GM19452 (cell line): ENCODE data around the gene KCNJ6.

Source experiments
- ATAC-seq: cut with Tn5 transposase; IDR thresholded peaks from one replicate; pipeline ENCODE4 v1.9.1; 2021; ENCODE audit not compliant: unreplicated experiment

Gene KCNJ6

GRCh38 chr21:37868446-37869295 is 47.6 kb downstream of the KCNJ6 start:
- ATAC-seq, result no peak

GRCh38 chr21:37866027-37866426 is 50.2 kb downstream of the KCNJ6 start:
- ATAC-seq, result no peak

GRCh38 chr21:37865156-37865555 is 51.1 kb downstream of the KCNJ6 start:
- no peak for ATAC-seq

- ATAC-seq, result no peak
These were observed 52.4 kb downstream of the KCNJ6 start for GRCh38 chr21:37863842-37864241.

- no peak for ATAC-seq
These were observed 53.7 kb downstream of the KCNJ6 start for GRCh38 chr21:37862536-37862935.

- ATAC-seq, result no peak
These were observed 54.7 kb downstream of the KCNJ6 start for GRCh38 chr21:37861561-37861960.

GRCh38 chr21:37860416-37860815 is 55.8 kb downstream of the KCNJ6 start:
- ATAC-seq, result no peak

GRCh38 chr21:37855647-37856625 is 60.3 kb downstream of the KCNJ6 start:
- no peak for ATAC-seq

- no peak for ATAC-seq
These were observed 61.0 kb downstream of the KCNJ6 start for GRCh38 chr21:37855271-37855646.

GRCh38 chr21:37849506-37850102 is 66.7 kb downstream of the KCNJ6 start:
- no peak for ATAC-seq

- no peak for ATAC-seq
These were observed 67.4 kb downstream of the KCNJ6 start for GRCh38 chr21:37848721-37849490.

- no peak for ATAC-seq
These were observed 70.7 kb downstream of the KCNJ6 start for GRCh38 chr21:37845535-37845934.

- ATAC-seq, result no peak
These were observed 73.1 kb downstream of the KCNJ6 start for GRCh38 chr21:37843191-37843590.

- ATAC-seq, result no peak
These were observed 73.9 kb downstream of the KCNJ6 start for GRCh38 chr21:37842163-37842919.

GRCh38 chr21:37837381-37837780 is 78.9 kb downstream of the KCNJ6 start:
- no peak for ATAC-seq

GRCh38 chr21:37835481-37835880 is 80.8 kb downstream of the KCNJ6 start:
- ATAC-seq, result no peak

GRCh38 chr21:37833301-37833700 is 83.0 kb downstream of the KCNJ6 start:
- no peak for ATAC-seq

- ATAC-seq, result no peak
These were observed 86.8 kb downstream of the KCNJ6 start for GRCh38 chr21:37829447-37829846.

GRCh38 chr21:37828991-37829390 is 87.3 kb downstream of the KCNJ6 start:
- no peak for ATAC-seq

- ATAC-seq, result no peak
These were observed 87.7 kb downstream of the KCNJ6 start for GRCh38 chr21:37828556-37828955.
